WTC11 (cell line): ENCODE data around the gene RSRP1. TPM values are rescaled to one million over a fixed set of nuclear protein-coding genes. Genes with fewer than 3 reads are reported as not detected.
"Not testable (repeated sequence)": the region's sequence is repeated elsewhere in the genome, so short reads cannot be mapped to it uniquely, and the experiment has no call there.

ENCODE experiments used
- ATAC-seq: fragments of 200-7000 bp; cut with Tn5 transposase; 2 replicates; pipeline ENCODE4 v1.10.0; 2021; ENCODE audit warnings: mild to moderate bottlenecking, moderate library complexity
- CTCF ChIA-PET: fragments of 300-600 bp; sonication (Branson Sonifier 250); formaldehyde crosslinking; loops from one replicate; lab custom pipeline; 2021; ENCODE audit warnings: antibody characterized with exemption; lab: Charles Lee
- POLR2A ChIA-PET: fragments of 350-600 bp; sonication (Branson Sonifier 250); formaldehyde crosslinking; loops from one replicate; lab custom pipeline; 2021; ENCODE audit warnings: antibody characterized with exemption; lab: Charles Lee
- DNase-seq: peaks from one replicate; pipeline ENCODE4 v3.0.0; 2021; ENCODE audit warnings: low spot score
- H3K27ac Mint-ChIP-seq: 2 replicates; pipeline ENCODE4 v1.8.0; 2021; ENCODE audit warnings: mixed read lengths
- H3K27me3 Mint-ChIP-seq: 2 replicates; pipeline ENCODE4 v1.8.0; 2021; ENCODE audit warnings: low read depth, mild to moderate bottlenecking, moderate library complexity, mixed read lengths
- H3K36me3 Mint-ChIP-seq: 2 replicates; pipeline ENCODE4 v1.8.0; 2021; ENCODE audit warnings: mixed read lengths
- H3K4me1 Mint-ChIP-seq: 2 replicates; pipeline ENCODE4 v1.8.0; 2022; ENCODE audit warnings: mixed read lengths
- H3K4me3 Mint-ChIP-seq: 2 replicates; pipeline ENCODE4 v1.8.0; 2021; ENCODE audit warnings: mild to moderate bottlenecking, moderate library complexity, mixed read lengths
- H3K9me3 Mint-ChIP-seq: 2 replicates; pipeline ENCODE4 v1.8.0; 2021; ENCODE audit warnings: mixed read lengths
- FOXK1 ChIP-seq: sonication (generic); formaldehyde crosslinking; IDR thresholded peaks from 2 replicates; pipeline ENCODE4 v1.8.0; 2022; ENCODE audit warnings: mild to moderate bottlenecking, moderate library complexity, missing genetic modification reagents
- SMAD4 ChIP-seq: sonication (generic); formaldehyde crosslinking; IDR thresholded peaks from 2 replicates; pipeline ENCODE4 v1.8.0; 2022; ENCODE audit warnings: mild to moderate bottlenecking, missing genetic modification reagents
- SOX15 ChIP-seq: fragments of 250-450 bp; sonication (Bioruptor Pico); IDR thresholded peaks from 2 replicates; pipeline ENCODE4 v1.9.0; 2021; ENCODE audit warnings: mild to moderate bottlenecking
- ZNF232 ChIP-seq: sonication (generic); formaldehyde crosslinking; IDR thresholded peaks from 2 replicates; pipeline ENCODE4 v1.8.0; 2022; ENCODE audit warnings: mild to moderate bottlenecking, missing genetic modification reagents
- ZNF416 ChIP-seq: fragments of 250-450 bp; sonication (Bioruptor Pico); IDR thresholded peaks from 2 replicates; pipeline ENCODE4 v1.9.0; 2021; ENCODE audit warnings: mild to moderate bottlenecking, inconsistent platforms
- total RNA-seq: library from RNA; stranded (reverse); gene quantifications from 3 replicates; pipeline ENCODE4 v1.2.3, GENCODE V29; 2021
- TF ChIP-seq, protein P1 (sequence below): sonication (generic); formaldehyde crosslinking; IDR thresholded peaks from 2 replicates; pipeline ENCODE4 v1.8.1; 2022; ENCODE audit warnings: missing genetic modification reagents, borderline replicate concordance
- TF ChIP-seq, protein P2 (sequence below): sonication (generic); formaldehyde crosslinking; IDR thresholded peaks from 2 replicates; pipeline ENCODE4 v1.8.0; 2022; ENCODE audit warnings: mild to moderate bottlenecking, missing genetic modification reagents
- TF ChIP-seq, protein P3 (sequence below): fragments of 250-450 bp; sonication (Bioruptor Pico); IDR thresholded peaks from 2 replicates; pipeline ENCODE4 v1.9.0; 2021; ENCODE audit warnings: mild to moderate bottlenecking
- TF ChIP-seq, protein P4 (sequence below): fragments of 250-450 bp; sonication (Bioruptor Pico); IDR thresholded peaks from 2 replicates; pipeline ENCODE4 v2.1.2; 2022; ENCODE audit warnings: mild to moderate bottlenecking, moderate library complexity

Gene RSRP1
- total RNA-seq, 1 experiment from 2014 or later, result 78.1 TPM

DNA sequence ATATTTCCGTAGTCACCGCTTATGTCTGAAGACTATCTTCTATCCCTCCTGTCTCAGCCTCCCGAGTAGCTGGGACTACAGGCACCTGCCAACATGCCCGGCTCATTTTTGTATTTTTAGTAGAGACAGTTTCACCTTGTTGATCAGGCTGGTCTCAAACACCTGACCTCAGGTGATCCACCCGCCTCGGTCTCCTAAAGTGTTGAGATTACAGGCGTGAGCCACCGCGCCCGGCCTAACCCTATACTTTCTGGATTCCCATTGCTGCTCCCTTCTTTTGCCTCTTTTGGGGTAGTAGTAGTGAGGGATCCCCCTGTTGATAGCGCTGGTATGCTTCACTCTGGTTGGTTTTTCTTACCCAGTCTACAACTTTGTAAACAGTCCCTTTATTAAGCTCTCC is 9.2 kb downstream of the RSRP1 start:
- no peak for ATAC-seq
- CTCF ChIA-PET, result no interaction called here
- no peak overlapping the region for H3K4me3 Mint-ChIP-seq

DNA sequence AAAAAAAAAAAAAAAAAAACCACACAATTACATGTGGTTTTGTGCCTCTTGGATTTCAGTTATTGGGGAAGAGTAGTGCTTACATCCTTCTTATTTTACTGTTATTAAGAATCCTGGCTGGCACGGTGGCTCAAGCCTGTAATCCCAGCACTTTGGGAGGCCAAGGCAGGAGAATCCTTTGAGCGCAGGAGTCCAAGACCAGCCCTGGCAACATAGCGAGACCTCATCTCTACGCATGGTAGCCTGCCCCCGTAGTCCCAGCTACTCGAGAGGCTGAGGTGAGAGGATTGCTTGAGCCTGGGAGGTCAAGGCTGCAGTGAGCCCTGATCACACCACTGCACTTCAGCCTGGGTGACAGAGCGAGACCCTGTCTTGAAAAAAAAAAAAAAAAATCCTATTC is 11.0 kb downstream of the RSRP1 start:
- POLR2A ChIA-PET, H3K4me3 Mint-ChIP-seq, ATAC-seq, H3K27ac Mint-ChIP-seq, H3K9me3 Mint-ChIP-seq, DNase-seq, H3K27me3 Mint-ChIP-seq, H3K36me3 Mint-ChIP-seq: not testable (repeated sequence)
- CTCF ChIA-PET, result interaction anchor here (0.6 to 0.7 kb wide), 3 partner anchors 130 to 309 kb away, joined by 3 to 4 read pairs (median 3); no protein-coding TSS in a partner anchor
- peaks cover 26% of the 10 kb centered on the region for H3K4me1 Mint-ChIP-seq

More for the DNA sequence above, 9.2 kb downstream of the RSRP1 start:
- Mint-ChIP-seq H3K4me1 (peaks cover 20% of the 10 kb centered on the region), H3K27me3 (no peaks in the 10 kb centered on the region; the same call in 1 of the 2 replicates), H3K27ac (peak overlapping the region; percentile 68; the same call in 1 of the 2 replicates), H3K36me3 (peaks cover 17% of the 10 kb centered on the region), H3K9me3 (no peaks in the 10 kb centered on the region)
- no peak for DNase-seq
- no peak for TF ChIP-seq SMAD4
- POLR2A ChIA-PET, result no interaction called here

DNA sequence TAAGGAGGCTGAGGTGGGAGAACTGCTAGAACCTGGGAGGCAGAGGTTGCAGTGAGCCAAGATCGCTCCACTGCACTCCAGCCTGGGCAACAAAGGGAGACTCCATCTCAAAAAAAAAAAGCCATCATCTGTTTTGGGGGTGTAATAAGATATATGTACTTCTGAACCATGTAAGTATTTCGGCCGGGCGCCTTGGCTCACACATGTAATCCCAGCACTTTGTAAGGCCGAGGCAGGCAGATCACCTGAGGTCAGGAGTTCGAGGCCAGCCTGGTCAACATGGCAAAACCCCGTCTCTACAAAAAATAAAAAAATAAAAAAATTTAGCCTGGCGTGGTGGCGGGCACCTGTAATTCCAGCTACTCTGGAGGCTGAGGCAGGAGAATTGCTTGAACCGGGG is 11.8 kb downstream of the RSRP1 start:
- H3K9me3 Mint-ChIP-seq, ATAC-seq, H3K36me3 Mint-ChIP-seq, POLR2A ChIA-PET, DNase-seq, H3K4me3 Mint-ChIP-seq, H3K27me3 Mint-ChIP-seq, H3K27ac Mint-ChIP-seq: not testable (repeated sequence)
- CTCF ChIA-PET, result interaction anchor here (0.6 to 0.7 kb wide), 3 partner anchors 129 to 309 kb away, joined by 3 to 4 read pairs (median 3); no protein-coding TSS in a partner anchor
- peaks cover 23% of the 10 kb centered on the region for H3K4me1 Mint-ChIP-seq

DNA sequence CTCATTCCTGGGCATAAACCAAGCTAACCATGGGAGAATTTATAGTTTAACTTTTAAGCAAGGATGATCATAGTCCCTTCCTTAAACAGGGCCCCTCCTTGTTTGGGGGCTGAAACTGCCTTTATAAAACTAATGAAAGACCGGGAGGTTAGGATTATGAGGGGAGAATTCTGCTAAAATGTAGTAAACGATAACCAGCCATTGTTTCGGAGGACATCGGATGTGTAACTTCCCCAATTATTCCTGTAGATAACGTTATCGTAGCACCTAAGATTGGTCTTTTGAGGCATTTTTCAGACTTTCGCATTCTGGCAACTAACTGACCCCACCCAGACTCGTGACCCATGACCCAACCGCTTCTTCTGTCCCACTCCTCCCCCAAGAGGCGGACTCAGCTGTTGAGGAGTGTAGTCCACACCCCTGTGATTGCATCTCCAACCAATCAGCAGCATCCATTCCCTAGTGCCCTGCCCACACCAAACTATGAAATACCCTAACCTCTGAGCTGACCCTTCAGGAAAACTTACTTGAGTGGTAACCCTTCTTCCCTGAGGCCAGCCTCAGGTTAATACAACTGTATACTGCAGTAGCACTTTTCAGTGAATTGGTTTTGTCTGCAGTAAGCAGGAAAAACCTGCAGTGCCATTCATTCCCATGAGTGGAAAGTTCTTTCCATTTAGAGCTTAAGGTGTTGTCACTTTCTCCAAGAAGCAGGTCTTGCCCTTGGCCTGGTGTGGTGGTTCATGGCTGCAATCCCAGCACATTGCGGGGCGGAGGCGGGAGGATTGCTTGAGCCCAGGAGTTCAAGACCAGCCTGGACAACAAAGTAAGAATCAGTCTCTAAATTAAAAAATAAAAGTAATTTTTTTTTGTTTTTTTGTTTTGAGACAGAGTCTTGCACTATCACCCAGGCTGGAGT is 14.1 kb downstream of the RSRP1 start:
- POLR2A ChIA-PET, result interaction anchor here (0.7 to 2.4 kb wide), 4 partner anchors 15 to 796 kb away, joined by 3 to 21 read pairs (median 3); partner anchors contain the start of genes CLIC4, LDLRAP1 and RSRP1
- CTCF ChIA-PET, result interaction anchor here (0.9 to 1.9 kb wide), 9 partner anchors 8 to 545 kb away, joined by 3 to 11 read pairs (median 4); partner anchors contain the start of gene RSRP1
- Mint-ChIP-seq H3K9me3 (no peaks in the 10 kb centered on the region), H3K27ac (no peak overlapping the region), H3K4me1 (peaks cover 14% of the 10 kb centered on the region), H3K27me3 (no peaks in the 10 kb centered on the region), H3K4me3 (no peak overlapping the region), H3K36me3 (peaks cover 22% of the 10 kb centered on the region)
- peak; percentile 72 for DNase-seq
- ATAC-seq, result peak; percentile 95
- no peak for TF ChIP-seq SOX15 (CRISPR knock-in tag)
- TF ChIP-seq, protein P1, sequence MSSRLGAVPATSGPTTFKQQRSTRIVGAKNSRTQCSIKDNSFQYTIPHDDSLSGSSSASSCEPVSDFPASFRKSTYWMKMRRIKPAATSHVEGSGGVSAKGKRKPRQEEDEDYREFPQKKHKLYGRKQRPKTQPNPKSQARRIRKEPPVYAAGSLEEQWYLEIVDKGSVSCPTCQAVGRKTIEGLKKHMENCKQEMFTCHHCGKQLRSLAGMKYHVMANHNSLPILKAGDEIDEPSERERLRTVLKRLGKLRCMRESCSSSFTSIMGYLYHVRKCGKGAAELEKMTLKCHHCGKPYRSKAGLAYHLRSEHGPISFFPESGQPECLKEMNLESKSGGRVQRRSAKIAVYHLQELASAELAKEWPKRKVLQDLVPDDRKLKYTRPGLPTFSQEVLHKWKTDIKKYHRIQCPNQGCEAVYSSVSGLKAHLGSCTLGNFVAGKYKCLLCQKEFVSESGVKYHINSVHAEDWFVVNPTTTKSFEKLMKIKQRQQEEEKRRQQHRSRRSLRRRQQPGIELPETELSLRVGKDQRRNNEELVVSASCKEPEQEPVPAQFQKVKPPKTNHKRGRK (CRISPR knock-in tag), result no peak
- TF ChIP-seq, protein P2, sequence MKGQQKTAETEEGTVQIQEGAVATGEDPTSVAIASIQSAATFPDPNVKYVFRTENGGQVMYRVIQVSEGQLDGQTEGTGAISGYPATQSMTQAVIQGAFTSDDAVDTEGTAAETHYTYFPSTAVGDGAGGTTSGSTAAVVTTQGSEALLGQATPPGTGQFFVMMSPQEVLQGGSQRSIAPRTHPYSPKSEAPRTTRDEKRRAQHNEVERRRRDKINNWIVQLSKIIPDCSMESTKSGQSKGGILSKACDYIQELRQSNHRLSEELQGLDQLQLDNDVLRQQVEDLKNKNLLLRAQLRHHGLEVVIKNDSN (CRISPR knock-in tag), result peak; percentile 43; the same call in 1 of the 2 replicates
- 0 out of 2 replicates have a peak, but pooled peaks have one; percentile 67 for TF ChIP-seq FOXK1 (CRISPR knock-in tag)
- TF ChIP-seq, protein P3, sequence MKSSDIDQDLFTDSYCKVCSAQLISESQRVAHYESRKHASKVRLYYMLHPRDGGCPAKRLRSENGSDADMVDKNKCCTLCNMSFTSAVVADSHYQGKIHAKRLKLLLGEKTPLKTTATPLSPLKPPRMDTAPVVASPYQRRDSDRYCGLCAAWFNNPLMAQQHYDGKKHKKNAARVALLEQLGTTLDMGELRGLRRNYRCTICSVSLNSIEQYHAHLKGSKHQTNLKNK (CRISPR knock-in tag), result no peak
- TF ChIP-seq ZNF232 (CRISPR knock-in tag), result no peak
- no peak for TF ChIP-seq ZNF416 (CRISPR knock-in tag)
- TF ChIP-seq, protein P4, sequence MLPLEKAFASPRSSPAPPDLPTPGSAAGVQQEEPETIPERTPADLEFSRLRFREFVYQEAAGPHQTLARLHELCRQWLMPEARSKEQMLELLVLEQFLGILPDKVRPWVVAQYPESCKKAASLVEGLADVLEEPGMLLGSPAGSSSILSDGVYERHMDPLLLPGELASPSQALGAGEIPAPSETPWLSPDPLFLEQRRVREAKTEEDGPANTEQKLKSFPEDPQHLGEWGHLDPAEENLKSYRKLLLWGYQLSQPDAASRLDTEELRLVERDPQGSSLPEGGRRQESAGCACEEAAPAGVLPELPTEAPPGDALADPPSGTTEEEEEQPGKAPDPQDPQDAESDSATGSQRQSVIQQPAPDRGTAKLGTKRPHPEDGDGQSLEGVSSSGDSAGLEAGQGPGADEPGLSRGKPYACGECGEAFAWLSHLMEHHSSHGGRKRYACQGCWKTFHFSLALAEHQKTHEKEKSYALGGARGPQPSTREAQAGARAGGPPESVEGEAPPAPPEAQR, result no peak
